ENCODE measurements around the gene CYP1A2.

Gene CYP1A2

DNA sequence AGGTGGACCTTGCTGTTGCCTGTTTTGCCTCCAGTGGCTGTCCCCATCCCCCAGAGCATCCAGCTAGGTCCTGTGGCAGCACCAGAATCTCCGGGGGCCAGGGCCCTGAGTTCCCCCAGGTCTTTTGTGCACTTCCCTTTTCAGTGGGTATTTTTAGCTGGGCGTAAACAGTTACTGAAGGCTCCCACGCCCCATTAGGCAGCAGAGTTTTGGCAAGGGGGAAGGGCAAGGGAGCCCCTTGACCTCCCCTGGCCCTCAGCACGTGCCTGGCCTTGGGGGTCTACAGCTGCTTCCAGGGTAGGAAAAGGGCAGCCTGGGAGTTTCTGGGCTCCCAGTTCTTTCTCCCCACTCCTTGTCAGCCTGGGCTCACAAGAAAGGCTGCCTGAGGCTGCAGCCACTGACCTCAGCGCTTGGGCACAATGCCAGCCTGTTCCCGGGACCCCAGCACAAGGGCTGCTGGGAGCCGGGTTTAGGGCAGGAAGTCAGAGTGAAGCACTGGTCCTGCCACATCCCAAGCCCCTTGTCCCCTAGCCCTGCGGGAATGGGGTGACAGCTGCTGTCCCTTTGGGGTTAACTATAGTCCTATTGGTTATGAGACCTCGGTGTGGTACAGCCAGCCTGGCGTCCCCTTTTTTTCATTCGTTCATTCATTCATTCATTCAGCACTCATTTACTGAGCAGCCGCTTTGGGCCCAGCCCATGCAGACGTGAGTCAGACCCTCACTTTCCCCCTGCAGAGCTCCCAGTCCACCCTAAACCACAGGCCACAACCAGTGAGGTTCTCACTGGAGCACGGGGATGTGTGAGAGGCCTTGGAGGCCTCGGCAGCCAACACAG, 41.7 kb downstream of the CYP1A2 start:
- peak; percentile 49 to 66 for DNase-seq

DNA sequence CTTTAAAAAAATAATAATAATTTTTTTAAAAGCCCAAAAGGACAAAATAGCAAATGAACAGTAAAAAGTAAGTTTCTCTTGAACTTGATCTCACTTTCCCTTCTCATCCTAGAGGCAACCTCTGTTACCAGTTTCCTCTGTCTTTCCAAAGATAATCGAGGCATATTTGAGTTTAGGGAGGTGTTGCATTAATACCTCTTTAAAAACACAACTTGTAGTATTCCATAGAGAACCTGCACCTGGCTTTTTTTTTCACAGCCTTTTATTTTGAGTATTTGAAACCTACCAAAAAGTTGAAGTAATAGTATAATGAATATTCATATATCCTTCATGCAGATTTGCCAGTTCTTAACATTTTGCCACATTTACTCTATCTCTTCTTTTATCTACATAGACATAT, 42.4 kb downstream of the CYP1A2 start:
- no peak for DNase-seq

DNA sequence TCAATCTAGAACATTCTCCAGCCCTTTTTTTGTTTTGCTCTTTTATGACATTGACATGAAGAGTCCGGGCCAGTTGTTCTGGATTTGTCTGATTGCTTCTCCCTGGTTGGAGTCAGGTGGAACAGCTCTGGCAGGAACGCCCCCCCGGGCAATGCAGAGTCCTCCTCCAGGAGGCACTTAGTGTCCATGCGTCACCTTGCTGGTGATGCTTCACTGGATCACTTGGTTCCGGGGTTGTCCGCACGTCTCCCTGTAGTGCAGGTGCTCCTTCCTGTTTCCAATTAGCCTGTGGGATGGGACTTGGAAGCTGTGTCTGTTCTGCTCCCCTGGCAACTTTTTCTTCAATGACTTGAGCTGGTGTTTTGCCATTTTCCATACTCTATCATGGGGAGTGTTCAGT, 43.0 kb downstream of the CYP1A2 start:
- no peak for DNase-seq

DNA sequence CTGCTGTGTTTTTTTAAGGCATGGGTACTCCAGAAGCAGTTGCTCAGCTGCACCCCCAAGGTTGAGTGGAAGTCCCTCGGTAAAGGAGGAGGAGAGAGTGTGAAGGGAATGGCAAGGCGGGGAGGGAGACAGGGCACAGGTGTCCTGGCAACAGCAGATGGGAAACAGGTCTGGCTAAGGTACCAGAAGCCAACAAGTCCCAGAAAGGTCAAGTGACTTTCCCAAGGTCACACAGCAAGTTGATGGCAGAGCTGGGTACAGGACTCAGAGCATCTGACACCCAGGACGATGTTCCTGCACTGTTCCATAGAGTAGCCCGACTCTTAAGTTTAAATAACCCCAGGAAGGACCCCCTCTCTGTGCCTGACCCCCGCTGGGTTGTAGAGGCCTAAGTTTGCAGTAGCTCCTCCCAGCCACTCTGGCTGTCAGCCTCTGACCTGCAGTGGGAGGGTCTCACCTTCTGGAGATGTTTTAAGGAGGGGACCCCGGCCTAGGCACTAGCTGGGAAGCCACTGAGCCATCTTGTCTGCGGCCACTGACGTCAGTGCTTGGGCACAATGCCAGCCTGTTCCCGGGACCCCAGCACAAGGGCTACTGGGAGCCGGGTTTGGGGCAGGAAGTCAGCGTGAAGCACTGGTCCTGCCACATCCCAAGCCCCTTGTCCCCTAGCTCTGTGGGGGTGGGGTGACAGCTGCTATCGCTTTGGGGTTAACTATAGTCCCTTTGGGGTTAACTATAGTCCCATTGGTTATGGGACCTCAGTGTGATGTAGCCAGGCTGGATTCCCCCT, 43.8 kb downstream of the CYP1A2 start:
- no peak for DNase-seq

DNA sequence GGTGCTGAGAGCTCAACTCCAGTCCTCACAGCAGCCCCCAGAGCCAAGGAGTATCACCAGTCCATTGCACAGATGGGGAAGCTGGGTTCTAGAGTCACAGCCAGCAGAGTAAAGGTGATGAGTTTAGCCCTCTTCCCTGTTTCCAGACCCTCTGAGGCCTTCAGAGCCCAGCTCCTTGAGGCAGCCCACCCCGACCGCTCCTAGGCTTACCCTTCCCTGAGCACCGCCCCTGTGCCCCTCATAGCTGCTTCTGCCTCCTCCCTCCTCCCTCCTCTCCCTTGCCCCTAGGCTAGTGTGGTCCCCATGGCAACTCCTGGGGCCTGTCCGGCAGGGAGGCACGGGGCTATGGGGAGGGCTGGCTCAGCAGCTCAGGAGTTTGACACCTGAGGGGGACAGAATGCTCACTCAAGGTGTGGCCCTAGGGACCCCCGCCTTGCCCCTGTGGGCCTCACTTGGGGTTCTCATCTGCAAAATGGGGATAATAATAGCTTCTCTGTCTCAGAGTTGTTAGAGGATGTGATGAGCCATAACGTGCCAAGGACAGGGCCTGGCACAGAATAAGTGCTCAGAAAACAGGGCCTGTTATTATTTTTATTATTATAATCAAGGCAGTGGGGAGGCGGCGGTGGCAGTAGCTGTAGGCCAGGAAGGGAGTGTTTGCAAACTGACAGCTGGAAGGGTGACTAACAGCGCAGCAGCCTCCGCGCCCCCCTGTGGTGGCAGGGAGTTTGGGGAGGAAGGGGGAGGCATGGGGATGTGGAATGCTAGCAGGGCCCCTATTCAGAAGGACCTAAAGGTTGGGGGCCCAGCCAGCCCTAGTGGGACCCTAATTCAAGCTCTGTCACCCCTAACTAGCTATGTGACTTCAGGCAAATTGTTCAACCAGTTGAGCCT, 44.7 kb downstream of the CYP1A2 start:
- DNase-seq, result peak; percentile 72 to 78

DNA sequence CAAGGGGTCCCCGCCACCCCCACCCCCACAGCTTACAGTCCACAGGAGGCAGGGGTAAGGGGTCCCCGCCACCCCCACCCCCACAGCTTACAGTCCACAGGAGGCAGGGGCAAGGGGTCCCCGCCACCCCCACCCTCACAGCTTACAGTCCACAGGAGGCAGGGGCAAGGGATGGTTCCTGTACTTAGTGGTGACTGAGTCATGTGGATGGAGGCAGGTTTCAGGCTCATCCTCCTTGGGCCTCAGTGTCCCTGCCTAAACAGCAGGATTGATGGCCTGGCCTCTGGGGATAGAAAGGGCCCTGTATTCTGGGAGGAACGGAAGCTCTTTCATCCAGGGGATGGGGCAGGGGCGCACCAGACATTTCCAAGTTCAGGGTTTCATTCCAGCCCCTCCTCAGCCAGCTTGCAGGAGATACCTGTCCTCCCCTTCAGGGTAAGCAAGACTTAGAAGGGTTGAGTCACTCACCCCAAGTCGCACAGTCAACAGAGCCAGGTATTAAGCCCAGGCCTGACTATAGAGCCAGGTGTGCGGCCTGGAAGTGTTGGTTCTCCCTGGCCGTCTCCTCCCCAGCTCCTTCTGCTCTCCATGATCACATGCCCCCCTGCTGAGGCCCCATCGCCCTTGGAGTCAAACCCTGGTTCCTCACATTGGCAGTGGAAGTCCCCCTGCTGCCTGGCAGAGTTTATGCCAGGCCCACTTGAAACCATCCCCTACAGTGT, 45.8 kb downstream of the CYP1A2 start:
- no peak for DNase-seq

DNA sequence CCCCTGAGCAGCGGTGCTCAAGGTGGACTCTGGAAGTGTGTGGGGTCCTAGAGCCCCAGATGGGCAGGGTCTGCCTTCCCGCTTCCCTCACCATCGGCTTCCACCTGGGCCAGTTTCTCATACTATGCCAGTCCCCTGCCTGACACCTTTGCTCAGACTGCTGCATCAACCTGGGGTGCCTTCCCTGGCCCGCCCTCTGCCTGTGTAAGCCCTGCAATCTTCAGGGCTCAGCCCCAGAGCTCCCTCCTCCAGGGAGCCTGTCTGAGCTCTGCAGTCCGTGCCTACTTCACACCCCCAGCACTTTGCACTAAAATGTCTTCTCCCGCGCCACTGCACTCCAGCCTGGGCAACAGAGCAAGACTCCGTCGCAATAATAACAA, 46.3 kb downstream of the CYP1A2 start:
- DNase-seq, result no peak

DNA sequence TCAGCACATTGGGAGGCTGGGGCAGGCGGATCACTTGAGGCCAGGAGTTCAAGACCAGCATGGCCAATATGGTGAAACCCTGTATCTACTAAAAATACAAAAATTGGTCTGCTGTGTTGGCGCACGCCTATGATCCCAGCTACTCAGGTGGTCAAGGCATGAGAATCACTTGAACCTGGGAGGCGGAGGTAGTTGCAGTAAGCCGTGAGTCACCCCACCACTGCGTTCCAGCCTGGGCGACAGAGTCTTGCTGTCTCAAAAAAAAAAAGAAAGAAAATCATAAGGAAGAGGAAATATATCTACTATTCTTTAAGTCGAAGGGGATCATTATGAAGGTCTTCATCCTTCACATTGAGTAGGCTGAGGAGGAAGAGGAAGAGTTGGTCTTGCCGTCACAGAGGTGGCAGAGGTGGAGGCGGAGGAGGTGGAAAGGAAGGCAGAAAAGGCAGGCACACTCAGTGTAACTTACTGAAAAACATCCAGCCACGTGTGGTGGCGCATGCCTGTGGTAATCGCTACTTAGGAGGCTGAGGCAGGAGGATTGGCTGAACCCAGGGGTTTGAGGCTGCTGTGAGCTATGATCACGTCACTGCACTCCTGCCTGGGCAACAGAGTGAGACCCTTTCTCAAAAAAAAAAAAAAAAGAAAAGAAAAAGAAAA, 47.5 kb downstream of the CYP1A2 start:
- peak; percentile 50 to 59 for DNase-seq

DNA sequence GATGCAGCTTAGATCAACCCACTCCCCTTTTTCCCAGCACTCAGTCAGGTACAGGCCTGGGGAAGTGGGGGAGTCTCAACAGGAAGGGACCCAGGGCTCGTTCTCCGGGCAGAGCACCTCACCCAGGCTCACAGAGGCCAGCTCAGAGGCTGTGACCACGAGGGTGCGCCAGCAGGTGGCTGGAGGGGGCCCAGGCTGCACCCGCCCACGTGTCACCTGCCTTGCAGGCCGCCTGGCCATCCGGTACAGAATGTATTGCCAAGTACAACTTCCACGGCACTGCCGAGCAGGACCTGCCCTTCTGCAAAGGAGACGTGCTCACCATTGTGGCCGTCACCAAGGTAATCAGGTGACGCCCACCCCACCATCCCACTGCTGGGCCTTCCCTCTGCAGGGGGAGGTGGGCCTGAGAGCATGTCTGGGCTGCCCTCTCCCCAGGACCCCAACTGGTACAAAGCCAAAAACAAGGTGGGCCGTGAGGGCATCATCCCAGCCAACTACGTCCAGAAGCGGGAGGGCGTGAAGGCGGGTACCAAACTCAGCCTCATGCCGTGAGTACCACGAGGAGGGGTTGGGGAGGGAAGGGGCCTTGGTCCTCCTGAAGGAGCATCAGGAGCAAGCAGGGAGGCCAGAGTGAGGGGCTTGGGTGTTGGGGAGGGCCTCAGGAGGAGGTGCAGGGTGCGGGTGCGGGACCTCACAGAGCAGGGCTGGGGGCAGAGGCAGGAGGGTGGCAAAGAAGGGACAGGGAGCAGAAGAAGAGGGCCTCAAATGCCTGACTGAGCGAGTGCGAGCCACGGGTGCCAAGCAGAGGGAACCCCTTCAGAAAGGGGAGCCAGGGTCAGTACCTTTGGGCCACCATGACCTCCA, 50.0 kb downstream of the CYP1A2 start:
- no peak for DNase-seq

DNA sequence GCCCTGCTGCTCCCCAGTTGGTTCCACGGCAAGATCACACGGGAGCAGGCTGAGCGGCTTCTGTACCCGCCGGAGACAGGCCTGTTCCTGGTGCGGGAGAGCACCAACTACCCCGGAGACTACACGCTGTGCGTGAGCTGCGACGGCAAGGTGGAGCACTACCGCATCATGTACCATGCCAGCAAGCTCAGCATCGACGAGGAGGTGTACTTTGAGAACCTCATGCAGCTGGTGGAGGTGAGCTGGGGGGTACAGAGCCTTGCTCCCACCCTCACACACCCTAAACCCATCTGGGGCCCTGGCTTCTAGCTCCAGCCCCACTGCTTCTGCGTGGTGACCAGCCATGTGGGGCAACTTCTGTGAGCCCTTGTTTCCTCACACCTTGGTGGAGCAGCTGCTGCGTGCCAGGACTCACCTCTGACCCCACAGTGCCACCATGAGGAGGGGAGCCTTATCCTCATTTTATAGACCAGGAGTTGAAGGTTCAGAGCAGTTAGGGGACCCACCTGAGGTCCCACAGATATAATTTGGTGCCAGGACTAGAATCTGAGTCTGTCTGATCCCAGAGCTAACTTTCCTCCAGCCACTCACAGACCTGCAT, 50.7 kb downstream of the CYP1A2 start:
- DNase-seq, result peak in 1 of 2 donors; percentile 31

DNA sequence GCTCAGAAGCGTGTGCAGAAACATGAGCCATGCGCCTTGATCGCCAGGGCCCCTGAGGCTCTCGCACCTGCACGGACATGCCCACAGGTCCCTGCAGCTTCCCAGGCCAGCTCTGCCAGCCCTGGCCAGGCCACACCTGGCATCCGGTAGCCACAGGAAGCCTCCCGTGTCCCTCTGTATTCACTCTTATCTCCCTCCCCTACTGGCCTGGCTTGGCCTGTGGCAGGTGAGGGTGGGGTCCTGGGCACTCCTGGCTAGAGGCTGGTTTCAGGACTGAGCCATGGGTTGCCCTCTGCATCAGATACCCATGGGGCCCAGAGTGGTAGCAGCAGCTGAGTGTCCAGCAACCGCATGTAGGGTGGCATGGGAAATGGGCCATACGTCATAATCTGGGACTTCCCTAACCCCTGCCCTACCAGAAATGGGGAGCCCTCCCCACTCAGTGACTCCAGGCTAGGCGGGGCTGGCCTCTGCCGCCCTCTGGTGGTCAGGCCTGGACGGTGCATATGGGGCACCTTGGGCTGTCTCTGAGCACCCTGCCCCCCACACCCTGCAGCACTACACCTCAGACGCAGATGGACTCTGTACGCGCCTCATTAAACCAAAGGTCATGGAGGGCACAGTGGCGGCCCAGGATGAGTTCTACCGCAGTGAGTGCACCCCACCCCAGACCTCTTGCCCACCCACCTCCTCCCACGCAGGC, 51.4 kb downstream of the CYP1A2 start:
- peak; percentile 88 for DNase-seq

DNA sequence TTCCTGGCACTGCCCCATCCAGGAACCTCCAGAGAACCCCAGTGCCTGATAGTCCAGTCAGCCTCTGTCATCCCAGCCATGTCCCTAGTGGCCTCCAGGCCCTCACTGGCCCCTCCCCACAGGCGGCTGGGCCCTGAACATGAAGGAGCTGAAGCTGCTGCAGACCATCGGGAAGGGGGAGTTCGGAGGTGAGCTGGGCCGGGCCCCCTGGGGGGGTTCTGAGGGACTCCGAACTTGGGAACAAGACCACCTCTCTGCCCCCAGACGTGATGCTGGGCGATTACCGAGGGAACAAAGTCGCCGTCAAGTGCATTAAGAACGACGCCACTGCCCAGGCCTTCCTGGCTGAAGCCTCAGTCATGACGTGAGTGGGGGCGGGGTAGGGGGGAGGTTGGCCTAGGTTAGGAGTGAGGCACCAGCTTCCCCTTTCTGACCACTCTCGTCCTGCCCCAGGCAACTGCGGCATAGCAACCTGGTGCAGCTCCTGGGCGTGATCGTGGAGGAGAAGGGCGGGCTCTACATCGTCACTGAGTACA, 52.0 kb downstream of the CYP1A2 start:
- no peak for DNase-seq

DNA sequence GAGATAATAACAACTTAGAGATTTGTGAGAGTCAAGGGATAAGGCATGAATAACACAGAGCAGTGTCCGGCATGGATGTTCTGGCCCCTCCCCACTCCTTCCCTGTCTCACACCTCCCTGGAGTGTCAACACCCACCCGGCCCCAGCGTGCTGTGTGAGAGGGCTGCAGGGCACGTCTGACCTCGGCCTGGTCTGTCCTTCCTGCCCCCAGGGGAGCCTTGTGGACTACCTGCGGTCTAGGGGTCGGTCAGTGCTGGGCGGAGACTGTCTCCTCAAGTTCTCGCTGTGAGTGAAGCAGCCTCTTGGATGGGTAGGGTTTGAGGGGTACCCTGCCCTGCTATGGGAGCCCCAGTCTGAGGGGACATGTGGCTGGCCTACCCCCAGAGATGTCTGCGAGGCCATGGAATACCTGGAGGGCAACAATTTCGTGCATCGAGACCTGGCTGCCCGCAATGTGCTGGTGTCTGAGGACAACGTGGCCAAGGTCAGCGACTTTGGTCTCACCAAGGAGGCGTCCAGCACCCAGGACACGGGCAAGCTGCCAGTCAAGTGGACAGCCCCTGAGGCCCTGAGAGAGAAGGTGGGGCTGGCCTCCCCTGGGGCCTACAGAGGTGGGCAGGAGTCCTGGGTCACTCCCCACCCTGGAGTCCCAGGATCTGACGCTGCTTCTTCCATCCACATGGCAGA, 52.8 kb downstream of the CYP1A2 start:
- DNase-seq, result no peak

DNA sequence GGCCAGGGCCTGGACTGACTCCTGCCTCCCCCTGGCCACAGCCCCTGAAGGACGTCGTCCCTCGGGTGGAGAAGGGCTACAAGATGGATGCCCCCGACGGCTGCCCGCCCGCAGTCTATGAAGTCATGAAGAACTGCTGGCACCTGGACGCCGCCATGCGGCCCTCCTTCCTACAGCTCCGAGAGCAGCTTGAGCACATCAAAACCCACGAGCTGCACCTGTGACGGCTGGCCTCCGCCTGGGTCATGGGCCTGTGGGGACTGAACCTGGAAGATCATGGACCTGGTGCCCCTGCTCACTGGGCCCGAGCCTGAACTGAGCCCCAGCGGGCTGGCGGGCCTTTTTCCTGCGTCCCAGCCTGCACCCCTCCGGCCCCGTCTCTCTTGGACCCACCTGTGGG, 53.6 kb downstream of the CYP1A2 start:
- no peak for DNase-seq

DNA sequence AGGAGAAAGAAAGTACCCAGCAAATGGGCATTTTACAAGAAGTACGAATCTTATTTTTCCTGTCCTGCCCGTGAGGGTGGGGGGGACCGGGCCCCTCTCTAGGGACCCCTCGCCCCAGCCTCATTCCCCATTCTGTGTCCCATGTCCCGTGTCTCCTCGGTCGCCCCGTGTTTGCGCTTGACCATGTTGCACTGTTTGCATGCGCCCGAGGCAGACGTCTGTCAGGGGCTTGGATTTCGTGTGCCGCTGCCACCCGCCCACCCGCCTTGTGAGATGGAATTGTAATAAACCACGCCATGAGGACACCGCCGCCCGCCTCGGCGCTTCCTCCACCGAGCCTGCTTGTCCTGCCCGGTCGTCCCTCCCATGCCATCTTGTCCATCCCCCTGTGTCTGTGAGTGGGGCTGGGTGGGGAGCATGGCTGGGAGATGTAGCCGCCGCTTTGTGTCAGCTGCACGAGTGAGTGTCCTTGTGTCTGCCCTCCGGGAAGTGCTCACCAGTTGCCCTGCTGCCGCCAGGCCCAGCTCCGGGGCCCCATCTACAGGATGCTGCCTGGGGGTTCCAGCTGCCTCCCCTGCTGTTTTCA, 54.3 kb downstream of the CYP1A2 start:
- DNase-seq, result no peak

DNA sequence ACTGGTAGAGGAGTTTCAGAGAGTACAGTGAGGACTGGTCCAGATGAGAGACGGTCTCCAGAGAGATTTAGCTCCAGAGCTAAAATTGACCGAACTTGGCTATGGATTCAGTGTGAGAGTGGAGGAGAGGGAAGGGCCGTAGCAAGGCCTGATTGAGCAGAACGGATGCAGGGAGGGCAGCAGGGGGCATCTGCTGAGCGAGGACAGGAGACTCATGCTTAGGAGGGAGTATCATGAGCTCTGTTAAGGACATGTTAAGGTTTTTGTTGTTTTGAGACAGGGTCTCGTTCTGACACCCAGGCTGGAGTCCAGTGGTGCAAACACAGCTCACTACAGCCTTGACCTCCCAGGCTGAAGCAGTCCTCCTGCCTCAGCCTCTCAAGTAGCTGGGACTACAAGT, 56.3 kb downstream of the CYP1A2 start:
- no peak for DNase-seq

Data from stimulated activated CD4-positive, alpha-beta T cell treated with anti-CD3 and anti-CD28 coated beads, Interleukin-2, amount 100 ng/mL, for 24 hours (primary cell).